Stomach (tissue), 4 donors: ENCODE measurements around the gene SFXN5.

Source experiments
- CTCF ChIP-seq, 7 experiments: fragments of 450-650 bp in 4 of 7; fragments of 200-600 bp in 3 of 7; sonication (generic) in 3 of 7; IDR thresholded peaks; one replicate each; pipeline ENCODE4 v1.5.1; 2016 to 2019; ENCODE audit warnings: antibody characterized with exemption in 7 of 7, control low read depth in 2 of 7, mild to moderate bottlenecking in 1 of 7
- EP300 ChIP-seq: sonication (generic); formaldehyde crosslinking; IDR thresholded peaks from one replicate; pipeline ENCODE4 v1.6.1; 2017; ENCODE audit warnings: antibody characterized with exemption

DNA sequence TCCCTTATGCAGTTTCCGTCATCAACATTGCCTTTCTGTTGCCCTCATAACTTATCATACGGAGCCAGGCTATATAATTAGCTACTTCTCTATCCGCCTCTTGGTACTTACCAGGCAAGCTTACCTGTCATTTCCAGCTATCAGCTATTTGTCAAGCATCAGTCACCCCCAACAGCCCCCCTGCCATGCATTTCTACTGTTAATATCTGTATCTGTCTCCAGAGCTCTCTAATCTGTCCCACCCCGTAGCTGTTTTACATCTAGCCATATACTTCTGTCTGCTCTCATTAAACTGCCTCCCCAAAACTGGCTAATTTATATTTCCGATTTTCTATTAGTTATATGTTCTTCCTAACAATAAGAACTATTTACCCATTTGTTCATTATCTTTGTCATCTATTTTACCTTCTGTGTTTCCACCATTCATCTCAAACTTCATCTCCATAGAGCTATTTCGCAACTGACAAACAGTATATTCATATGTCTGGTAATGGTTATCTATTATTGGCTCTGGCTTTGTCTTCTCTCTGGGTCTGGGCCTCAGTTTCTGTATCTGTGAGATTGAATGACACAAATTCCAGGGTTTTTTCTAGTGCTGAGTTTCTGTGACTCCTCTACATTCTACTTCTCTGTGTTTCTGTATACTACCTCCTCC, 144.6 kb downstream of the SFXN5 start:
- no peak for TF ChIP-seq CTCF (IDR thresholded peaks at IDR 0.05)
- TF ChIP-seq EP300, result no peak
